Mesangial cell (primary cell): ENCODE measurements around the gene SMAP2. TPM values are rescaled to one million over a fixed set of nuclear protein-coding genes. Genes with fewer than 3 reads are reported as not detected.

Experiments
- total RNA-seq: library from RNA; depleted of rRNA; stranded (reverse); fragments of >200 nt; gene quantifications from 2 replicates; pipeline ENCODE4 v1.2.3, GENCODE V29; 2015

Gene SMAP2
- total RNA-seq: 6.7 and 9.3 TPM in 2 replicates

GRCh38 chr1:40373323-40374283 lies at the start of gene SMAP2:
Gene SMAP2 (plus strand): TSS chr1:40373727. CDS start chr1:40374121, 394 bp downstream.

GRCh38 chr1:40449684-40450494 lies 76.4 kb downstream of the SMAP2 start, which contains the start of gene ZFP69B:
Gene ZFP69B (plus strand): TSS chr1:40450476. CDS start chr1:40450962, 486 bp downstream.

Other genes starting within 250 kb of the SMAP2 start
- gene RLF, start 212.3 kb upstream of the SMAP2 start, total RNA-seq: 5.2 and 6.8 TPM in 2 replicates
- not detected in 2 replicates for gene TMCO2, start 125.8 kb upstream of the SMAP2 start, total RNA-seq
- gene ZMPSTE24, start 115.5 kb upstream of the SMAP2 start, total RNA-seq: 20.8 and 28.5 TPM in 2 replicates
- gene COL9A2, start 56.4 kb upstream of the SMAP2 start, total RNA-seq: 5.1 and 10.6 TPM in 2 replicates
- gene ZFP69B, start 76.7 kb downstream of the SMAP2 start, total RNA-seq: 1.8 and 2.6 TPM in 2 replicates
- gene ZFP69, start 103.6 kb downstream of the SMAP2 start, total RNA-seq: 2.2 and 2.3 TPM in 2 replicates
- gene EXO5, start 135.0 kb downstream of the SMAP2 start, total RNA-seq: 6.1 and 8.3 TPM in 2 replicates
- gene ZNF684, start 157.9 kb downstream of the SMAP2 start, total RNA-seq: 1.8 and 4.7 TPM in 2 replicates